ENCODE data around the gene ALPK1.
"Not testable (repeated sequence)": the region's sequence is repeated elsewhere in the genome, so short reads cannot be mapped to it uniquely, and the experiment has no call there.

ALPK1 gene

DNA sequence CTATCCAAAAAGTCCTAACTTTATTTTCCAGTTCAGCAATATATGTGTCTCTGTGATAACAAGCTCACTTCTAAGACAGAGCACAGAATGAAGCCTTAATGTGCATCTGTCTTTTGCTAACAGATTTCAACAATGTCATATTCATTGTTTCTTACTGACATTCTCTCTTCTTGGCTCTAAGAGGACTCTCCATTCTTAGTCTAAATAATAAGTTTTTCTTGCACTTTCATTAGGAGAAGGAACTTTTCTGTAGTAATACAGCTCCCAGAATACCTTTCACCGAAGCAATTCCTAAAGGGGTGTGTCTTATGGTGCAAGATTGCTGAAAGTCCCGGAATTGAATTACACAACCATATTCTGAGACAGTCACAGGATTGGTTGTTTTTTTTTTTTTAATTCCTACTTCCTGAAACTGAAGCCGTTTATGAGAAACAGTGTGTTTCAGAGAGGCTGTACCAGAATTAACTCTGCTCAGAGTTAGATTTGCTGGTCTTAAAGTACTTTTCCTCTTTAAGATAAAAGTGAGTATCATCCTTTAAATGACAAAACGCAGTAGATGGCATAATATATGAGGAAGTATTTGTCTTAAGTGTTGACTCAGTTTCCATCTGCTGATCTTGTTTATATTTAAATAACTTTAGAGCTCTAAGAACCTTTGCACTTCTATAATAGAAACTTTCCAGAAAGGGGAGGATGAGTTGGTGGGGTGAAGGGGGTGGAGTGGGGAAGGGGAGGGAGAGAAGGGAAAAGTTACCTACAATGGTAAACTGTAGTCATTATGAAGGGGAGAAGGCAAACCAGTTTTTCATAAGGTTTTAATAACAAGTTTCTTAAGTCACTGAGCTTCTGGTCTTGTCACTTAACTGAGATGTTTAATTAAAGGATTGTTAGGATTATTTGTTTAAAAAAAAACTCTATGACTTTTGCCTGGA lies at the start of gene ALPK1:
TSS of gene ALPK1 (plus strand) at position 421 of the 932 bp plus-strand sequence.
- no peak for DNase-seq

DNA sequence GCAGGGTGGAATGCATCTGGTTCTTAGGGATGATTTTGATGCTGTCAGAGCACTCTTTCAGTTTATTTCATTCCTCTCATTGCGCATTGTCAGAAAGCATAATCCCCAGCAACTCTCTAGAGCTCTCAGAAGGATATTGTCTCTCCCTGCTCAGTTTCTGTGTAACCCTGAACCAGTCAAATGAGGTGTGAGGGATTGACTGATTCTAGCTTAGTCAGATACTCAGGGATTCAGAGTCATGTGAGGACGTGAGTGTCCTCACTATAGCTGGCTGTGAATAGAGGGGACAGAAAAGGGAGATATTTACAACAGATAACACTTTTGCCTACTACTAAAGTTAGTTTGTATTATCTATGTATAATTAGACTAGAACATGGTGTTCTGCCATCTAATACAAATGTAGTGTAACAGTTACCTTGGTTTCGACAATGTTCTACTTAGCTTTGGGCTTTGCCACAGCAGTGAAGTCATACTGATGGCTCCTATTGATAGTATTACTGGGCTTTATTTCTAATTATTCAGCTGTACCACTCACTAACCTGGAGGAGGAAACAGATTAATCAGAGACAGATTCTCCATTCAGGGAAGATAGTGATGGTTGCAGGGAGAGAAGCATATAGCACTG lies 46.0 kb upstream of the ALPK1 start:
- no peak for DNase-seq

DNA sequence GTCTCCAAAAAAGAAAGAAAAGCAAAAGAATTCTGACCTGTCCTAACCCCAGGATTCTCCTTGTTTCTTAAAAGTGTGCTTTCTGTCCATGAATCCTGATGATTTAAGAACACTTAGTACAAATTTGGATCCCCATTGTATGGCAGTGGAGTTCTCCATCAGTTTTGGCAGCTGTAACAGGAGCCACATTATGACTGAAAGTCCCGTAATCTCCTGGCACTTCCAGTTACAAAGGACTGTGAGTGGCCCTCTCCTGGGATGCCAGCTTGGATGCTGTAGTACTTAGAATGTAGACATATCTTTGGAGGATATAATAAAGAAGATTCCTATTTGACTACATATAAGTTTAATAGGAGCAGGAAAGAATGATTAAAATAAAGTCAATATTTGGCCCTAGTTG lies 44.9 kb upstream of the ALPK1 start:
- no peak for DNase-seq

DNA sequence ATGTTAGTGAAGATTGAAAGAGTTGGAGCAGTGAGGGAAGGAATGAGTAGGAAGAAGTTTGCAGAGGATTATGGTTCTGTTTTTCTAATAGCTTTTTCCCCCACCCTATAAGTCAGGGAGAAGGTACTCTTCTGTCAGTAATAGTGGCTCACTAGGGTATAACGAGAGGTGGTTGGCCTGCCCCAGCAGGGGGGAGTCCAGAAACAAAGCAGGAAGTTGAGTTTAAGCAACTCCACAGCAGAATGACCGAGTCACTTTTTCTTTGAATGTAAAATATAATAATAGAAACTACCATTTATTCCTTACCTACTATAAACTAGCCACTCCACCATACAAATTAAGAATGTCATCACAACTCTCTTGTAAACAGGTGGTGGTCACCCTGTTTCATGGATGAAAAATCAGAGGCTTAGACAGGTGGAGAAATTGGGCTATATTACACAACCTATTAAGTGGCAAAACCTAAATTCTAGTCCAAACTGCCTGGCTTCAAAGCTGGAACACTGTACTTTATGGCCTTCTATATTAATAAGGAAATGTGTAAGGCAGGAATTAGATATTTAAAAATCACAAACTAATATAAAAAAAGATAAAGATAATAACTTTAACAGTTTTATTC lies 43.7 kb upstream of the ALPK1 start:
- no peak for DNase-seq

DNA sequence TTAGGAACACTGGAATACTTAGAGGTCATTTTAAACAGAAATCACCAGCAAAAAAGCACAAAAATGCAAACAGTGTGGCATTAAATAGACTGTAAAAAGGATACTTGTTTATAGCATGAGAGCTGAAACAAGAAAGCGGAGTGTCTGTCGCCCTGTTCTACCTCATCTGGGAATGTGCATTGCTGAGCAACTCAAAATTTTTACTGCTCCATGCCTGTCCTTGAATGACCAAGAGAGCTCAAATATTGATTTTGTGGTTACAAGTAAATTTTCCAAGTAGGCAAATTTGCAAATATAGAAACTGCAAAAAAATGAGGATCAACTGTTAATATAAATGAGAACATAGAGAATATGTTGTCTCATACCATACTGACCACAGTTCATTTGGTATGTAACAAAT lies 40.1 kb upstream of the ALPK1 start:
- DNase-seq, result no peak

DNA sequence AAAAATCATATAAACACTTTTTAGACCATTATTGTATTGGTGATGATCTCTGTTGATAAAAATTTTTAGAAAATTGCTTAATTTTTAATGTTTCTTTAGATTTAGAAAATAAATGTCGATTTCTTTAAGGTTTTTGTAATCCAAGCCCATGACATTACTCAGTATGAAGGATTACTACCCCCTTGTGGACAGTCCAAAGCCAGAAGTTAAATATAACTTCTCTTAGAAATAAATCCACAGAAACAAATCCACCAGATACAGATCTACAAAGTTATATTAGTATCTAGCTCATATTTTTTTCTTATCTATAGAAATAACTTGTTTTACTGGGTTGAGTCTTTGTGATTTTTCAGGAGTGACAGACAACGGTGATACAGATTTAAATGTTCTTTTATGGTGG lies 30.3 kb upstream of the ALPK1 start:
- no peak for DNase-seq

DNA sequence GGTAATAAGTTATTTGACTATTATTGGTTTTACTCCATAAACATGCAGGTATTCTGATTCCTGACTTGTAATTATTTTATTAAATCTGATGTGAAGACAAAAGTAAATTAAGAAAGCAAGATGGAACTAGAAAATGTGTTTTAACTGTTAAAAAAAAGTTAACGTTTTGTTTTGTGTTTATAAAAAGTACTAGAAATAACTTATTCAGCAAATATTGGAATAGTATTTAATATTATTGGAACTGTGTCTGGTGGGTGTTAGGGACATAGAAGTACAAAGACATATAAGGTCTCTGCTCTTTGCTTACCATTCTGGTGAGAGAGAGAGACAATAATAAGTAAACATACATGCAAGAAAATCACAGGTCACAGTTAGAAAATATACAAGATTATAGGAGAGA lies 27.1 kb upstream of the ALPK1 start:
- no peak for DNase-seq

DNA sequence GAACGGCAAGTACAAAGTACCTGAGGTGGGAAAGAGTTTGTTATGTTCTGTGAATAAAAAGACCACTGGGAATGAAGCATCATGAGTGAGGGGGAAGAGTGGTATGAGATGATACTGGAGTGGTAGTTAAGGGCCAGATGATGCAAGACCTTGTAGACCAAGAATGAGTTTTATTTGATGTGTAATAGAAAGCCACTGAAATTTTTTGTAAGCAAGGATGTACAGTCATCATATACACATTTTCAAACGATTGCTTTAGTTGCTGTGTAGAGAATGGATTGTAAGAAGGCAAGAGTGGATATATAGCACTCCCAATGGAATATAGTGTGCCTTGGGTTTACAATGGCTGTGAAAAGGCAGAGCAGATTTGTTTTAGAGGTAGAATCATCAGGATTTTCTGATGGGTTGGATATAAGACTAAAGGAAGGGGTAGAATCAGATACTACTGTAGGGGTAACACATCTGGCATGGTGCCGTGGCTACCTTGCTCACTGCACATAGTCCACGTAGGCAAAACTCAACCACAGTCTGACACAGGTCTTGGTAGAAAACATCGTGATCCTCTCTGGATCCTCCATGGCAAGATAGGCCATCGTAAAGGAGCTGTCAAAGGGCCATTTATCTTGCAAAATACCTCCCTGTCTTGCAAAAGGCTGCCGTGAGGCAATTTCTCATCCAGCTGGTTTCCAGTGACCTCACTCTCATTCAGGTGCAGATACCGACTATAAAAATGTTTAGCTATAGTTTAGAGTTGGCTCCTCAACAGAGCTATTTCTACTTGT lies 26.3 kb upstream of the ALPK1 start:
- DNase-seq, result no peak

DNA sequence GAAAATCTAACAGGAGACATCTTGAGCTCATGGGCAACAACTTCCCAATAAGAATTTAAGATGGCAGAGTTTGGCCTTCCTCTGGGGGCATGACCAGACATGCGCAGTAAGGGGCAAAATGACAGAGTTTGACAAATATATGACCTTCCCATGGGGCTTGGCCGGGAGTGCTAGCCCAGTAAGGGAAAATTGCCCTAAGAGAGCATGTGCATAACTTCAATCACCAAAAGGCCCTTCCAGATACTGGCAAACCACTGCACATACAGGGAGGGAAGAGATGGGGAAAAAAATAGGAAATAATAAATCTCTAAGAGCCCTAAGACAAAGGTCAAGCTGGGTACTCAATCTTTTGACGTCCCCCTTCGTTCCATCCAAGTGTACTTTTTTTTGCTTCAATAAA lies 24.9 kb upstream of the ALPK1 start:
- no peak for DNase-seq

DNA sequence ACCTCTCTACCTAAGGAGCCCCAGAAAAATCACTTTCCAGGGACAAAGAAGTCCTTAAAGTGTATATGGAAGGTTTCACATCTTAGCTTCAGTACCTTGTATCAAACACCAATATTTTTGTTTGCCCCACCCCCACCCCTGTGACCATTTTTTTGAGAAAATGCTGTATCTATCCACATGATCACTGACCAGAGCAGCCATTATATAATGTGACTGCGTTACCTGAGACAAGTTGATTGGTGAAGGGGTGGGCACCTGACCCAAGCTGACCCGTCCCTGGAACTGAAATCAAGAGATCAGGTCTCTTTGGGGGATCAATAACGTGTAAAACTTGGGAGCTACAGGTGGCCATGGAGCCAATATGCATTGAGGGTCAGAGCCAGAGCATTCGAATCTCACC lies 22.2 kb upstream of the ALPK1 start:
- no peak for DNase-seq

DNA sequence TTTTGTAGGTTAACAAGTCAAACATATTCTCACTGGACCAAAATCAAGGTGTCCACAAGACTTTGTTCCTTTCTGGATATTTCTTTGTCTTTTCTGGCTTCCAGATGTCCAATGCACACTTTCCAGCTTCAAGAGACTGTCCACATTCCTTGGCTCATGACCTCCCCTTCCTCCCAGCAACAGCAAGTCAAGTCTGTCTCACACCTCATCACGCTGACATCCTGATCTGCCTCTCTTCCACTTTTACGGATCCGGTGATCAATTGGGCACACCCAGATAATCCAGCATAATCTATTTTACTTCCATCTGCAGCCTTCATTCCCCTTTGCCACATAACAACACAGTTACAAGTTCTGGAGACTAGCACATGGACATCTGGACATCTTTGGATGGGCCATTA lies 21.1 kb upstream of the ALPK1 start:
- no peak for DNase-seq

DNA sequence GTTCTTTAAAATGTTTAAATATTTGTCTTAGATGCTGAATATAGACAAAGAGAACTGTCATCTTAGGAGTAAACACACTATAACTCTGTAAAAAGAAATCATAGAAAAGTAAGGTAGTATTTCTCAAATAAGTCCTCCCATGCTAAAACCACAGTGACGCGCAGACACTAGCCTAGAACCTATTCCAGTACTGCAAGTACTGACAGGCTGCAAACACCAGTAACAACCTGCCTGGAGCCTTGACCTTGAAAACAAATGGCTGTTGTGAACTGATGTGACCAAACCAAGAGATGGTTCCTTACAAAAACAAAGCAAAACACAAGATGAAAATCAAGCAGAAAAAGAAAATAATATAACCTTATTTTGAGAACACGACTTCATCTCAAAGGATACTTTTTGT lies 19.9 kb upstream of the ALPK1 start:
- DNase-seq, result no peak

DNA sequence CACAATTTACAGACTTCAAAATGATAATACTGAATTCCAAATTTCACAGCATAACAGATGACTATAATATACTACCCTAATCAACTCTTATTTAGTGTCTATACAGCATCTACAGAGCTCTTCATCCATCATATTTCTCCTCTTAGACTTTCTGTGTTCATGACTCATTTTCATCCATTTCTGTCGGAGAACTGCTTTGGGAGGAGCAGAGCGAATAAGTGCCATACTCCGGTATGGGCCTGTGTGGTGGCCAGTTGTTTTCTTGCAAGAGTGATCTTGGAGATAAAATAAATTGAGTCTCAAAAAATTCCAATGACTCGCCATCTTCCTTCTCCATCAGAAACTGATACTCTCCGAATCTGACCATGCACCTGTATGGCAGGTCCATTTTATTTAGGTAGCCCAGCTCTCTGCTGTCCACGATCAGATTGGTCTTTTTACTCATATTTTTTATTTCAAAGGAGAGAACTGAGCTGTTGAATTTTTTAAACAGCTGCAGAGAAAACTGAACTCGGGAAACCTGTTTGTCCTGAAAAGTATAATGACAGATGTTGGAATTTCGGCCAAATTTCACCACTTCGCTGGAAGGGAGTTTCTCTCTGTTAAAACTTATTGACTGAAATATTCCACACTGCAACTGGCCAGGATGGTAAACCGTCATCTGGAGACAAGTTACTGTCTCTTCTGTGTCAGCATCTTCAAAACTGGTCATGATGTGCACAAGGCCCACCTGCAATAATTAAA lies 19.3 kb upstream of the ALPK1 start:
- no peak for DNase-seq

DNA sequence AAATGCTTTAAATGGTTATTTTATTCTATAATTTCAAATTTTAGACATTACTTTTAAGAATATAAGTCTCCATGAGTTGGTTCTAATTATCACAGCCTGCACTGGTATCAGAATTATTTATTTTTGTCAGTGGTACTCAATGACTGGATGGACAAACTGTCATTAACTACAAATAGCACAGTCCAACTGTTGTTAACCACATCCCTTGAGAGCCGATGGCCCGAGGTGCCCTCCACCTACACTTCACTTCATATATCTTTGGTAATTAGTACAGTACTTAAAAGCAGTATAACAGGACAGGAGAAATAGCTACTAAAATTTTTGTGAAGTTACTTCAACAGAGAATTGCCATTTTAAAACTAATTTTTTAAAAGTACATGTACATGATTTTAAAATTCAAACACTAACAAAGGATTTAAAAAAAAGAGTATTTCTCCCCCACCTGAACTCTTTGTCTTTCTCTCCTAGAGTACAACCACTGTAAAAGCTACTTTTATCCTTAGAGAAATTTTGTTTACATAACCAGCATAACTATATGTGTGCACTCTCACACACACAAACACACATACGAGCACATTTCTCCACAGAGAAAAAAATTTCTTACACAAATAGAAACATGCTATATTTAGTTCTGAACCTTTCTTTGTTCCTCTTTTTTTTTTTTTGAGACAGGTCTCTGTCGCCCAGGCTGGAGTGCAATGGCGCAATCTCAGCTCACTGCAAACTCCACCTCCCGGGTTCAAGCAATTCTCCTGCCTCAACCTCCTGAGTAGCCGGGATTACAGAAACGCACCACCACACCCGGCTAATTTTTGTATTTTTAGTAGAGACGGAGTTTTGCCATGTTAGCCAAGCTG lies 17.9 kb upstream of the ALPK1 start:
- no peak for DNase-seq

DNA sequence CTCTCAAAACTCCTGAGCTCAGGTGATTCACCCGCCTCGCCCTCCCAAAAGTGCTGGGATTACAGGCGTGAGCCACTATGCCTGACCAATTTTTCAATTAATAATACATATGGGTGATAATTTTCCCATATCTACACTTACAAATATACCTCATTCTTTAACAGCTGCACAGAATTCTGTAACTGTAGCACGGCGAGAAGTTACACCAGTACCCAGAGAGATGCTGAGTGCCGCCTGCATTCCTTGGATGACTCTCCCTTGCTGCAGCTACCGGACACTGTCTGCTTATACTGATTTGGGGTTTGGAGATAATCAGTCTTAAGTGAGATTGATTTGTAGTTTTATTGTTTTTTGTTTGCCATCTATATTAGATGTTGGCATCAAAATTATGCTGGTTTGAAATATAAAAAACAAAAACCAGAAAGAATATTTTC lies 17.3 kb upstream of the ALPK1 start:
- DNase-seq, result no peak

DNA sequence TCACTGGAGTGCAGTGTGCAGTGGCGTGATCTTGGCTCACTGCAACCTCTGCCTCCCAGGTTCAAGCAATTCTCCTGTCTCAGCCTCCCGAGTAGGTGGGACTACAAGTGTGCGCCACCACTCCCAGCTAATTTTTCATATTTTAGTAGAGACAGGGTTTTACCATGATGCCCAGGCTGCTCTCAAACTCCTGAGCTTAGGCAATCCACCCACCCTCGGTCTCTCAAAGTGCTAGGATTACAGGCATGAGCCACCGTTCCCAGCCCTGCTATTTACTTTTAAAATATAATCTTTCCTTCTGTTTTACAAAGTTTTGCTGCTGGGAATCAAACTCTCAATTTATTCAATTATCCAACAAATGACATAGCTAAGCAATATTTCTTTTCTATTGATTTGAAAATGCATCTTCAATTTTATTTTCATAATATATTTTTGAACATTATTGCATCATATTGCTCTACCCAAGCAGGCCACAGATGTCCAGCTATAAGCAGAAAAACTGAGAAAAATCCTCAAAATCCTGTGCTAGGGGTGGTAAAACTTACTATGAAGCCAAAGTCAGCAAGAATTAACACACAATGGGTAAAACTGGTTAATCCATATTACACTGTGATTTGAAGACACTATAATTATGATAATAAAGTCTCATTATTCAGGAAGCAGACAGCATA lies 16.6 kb upstream of the ALPK1 start:
- no peak for DNase-seq

DNA sequence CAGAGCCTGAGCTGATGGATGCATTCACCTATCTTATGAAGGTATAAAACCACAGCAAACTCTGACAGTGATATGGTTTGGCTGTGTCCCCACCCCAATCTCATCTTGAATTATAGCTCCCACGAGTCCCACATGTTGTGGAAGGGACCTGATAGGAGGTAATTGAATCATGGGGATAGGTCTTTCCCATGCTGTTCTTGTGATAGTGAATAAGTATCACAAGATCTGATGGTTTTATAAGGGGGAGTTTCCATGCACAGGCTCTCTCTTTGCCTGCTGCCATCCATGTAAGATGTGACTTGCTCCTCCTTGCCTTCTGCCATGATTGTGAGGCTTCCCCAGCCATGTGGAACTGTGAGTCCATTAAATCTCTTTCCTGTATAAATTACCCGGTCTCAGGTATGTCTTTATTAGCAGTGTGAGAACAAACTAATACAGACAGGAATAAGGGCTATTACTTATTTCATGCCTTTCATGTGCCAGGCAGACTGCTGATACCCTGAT lies 15.2 kb upstream of the ALPK1 start:
- DNase-seq, result not testable (repeated sequence)

DNA sequence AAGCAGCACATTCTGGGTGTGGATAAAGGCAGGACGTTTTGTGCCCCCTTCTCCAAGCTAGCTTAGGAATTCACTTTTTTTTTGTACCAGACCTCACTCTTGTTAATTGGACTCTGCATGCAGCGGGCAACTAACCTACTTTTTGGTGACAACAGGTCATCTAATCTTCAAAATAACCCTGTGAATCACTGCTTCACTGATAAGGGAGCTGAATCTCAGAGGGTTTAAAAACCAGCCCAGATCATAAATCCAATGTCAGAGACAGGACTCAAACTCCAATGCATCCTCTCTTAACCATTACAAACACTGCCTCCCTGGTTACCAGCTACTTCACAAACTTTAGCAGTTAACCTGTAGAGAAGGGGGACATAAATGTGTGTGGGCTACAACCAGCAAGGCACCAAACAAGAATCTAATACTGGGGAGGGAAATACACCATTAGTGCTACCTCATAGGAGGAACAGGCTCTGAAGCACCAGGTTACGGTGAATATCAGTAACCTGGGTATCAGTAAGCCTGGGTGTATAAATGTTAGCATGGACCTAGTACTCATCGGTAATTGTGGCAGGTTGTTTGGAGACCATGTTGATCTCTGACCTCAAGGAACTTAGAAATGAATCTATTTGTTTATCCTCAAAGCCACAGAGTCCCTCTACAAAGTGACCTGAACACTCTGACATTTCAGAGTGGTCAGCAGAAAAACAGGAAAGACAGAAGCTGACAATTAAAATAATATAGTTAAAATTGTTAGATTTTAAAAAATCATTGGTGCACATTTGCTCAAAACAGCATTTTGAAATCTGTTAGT lies 14.1 kb upstream of the ALPK1 start:
- DNase-seq, result no peak

DNA sequence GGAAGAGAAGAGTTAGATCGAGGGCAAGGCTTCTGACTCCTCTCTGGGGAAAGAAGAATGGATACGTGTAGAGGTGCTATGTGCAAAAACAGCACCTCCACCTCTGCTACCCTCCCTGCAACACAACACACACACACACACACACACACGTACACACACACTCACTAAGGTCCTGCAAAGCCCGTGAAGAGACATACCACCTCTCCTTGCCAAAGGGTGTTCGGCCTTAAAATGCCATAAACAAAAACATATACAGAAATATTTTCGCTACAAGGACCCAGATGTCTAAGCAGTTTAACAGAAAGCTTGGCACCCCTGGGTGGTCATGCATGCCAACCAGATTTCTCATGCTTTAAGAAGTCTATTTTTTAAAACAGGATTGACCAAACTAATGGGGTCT lies 13.0 kb upstream of the ALPK1 start:
- no peak for DNase-seq

All from NCI-H1436 treated with DMSO at 0.1 percent for 48 hours (cell line).